H9 (cell line): ENCODE measurements around the gene IL12RB2. TPM values are rescaled to one million over a fixed set of nuclear protein-coding genes. Genes with fewer than 3 reads are reported as not detected.

ENCODE experiments used
- DNase-seq: peaks from one replicate; pipeline ENCODE4 v3.0.0-alpha.2; 2017
- H2AFZ ChIP-seq: one replicate; pipeline ENCODE4 v1.6.1; 2013; ENCODE audit warnings: mild to moderate bottlenecking, low read length, control low read depth, moderate library complexity
- H2AK5ac ChIP-seq: 2 replicates; pipeline ENCODE4 v1.6.1; 2013; ENCODE audit warnings: low read length, control low read depth, mixed read lengths; ENCODE audit not compliant: insufficient read length
- H2BK120ac ChIP-seq: one replicate; pipeline ENCODE4 v1.6.1; 2013; ENCODE audit warnings: low read depth, mild to moderate bottlenecking, low read length, control low read depth, inconsistent platforms; ENCODE audit not compliant: poor library complexity, severe bottlenecking
- H2BK12ac ChIP-seq: 2 replicates; pipeline ENCODE4 v1.6.1; 2013; ENCODE audit warnings: low read length, control low read depth, mixed read lengths, low read depth; ENCODE audit not compliant: insufficient read length
- H2BK15ac ChIP-seq: 2 replicates; pipeline ENCODE4 v1.6.1; 2013; ENCODE audit warnings: low read depth, low read length, control low read depth
- H2BK20ac ChIP-seq: one replicate; pipeline ENCODE4 v1.6.1; 2013; ENCODE audit warnings: low read depth, mild to moderate bottlenecking, low read length, control low read depth, inconsistent platforms; ENCODE audit not compliant: poor library complexity, severe bottlenecking
- H2BK5ac ChIP-seq: 2 replicates; pipeline ENCODE4 v1.6.1; 2013; ENCODE audit warnings: low read length, control low read depth, mixed read lengths; ENCODE audit not compliant: insufficient read length
- H3K14ac ChIP-seq: 2 replicates; pipeline ENCODE4 v1.6.1; 2013; ENCODE audit warnings: low read length, control low read depth; ENCODE audit not compliant: insufficient read depth
- H3K18ac ChIP-seq: 2 replicates; pipeline ENCODE4 v1.6.1; 2013; ENCODE audit warnings: low read depth, mild to moderate bottlenecking, mixed read lengths, low read length, control low read depth; ENCODE audit not compliant: insufficient read length
- H3K23ac ChIP-seq: 2 replicates; pipeline ENCODE4 v1.6.1; 2013; ENCODE audit warnings: low read length, control low read depth, mixed read lengths, low read depth; ENCODE audit not compliant: insufficient read length
- H3K23me2 ChIP-seq: 2 replicates; pipeline ENCODE4 v1.6.1; 2013; ENCODE audit warnings: low read depth, mild to moderate bottlenecking, mixed read lengths, low read length, control low read depth; ENCODE audit not compliant: insufficient read length, poor library complexity, severe bottlenecking
- H3K27ac ChIP-seq: 2 replicates; pipeline ENCODE4 v1.5.1; 2013; ENCODE audit warnings: low read length, control low read depth, mixed read lengths, low read depth; ENCODE audit not compliant: insufficient read length
- H3K27me3 ChIP-seq: 2 replicates; pipeline ENCODE4 v1.6.1; 2013; ENCODE audit warnings: low read length, control low read depth, inconsistent platforms; ENCODE audit not compliant: insufficient read depth
- H3K4ac ChIP-seq: 2 replicates; pipeline ENCODE4 v1.6.1; 2013; ENCODE audit warnings: low read depth, mild to moderate bottlenecking, control low read depth, inconsistent platforms, low read length, moderate library complexity
- H3K4me1 ChIP-seq: 2 replicates; pipeline ENCODE4 v1.6.1; 2013; ENCODE audit warnings: low read length, control low read depth, inconsistent platforms; ENCODE audit not compliant: insufficient read depth
- H3K4me2 ChIP-seq: 2 replicates; pipeline ENCODE4 v1.6.1; 2013; ENCODE audit warnings: low read length, control low read depth, mixed read lengths; ENCODE audit not compliant: insufficient read length, insufficient read depth
- H3K56ac ChIP-seq: 2 replicates; pipeline ENCODE4 v1.6.1; 2013; ENCODE audit warnings: low read depth, mild to moderate bottlenecking, mixed read lengths, low read length, control low read depth; ENCODE audit not compliant: insufficient read length
- H3K79me1 ChIP-seq: 2 replicates; pipeline ENCODE4 v1.6.1; 2013; ENCODE audit warnings: low read depth, mild to moderate bottlenecking, moderate library complexity, low read length, control low read depth, inconsistent platforms; ENCODE audit not compliant: insufficient read depth, poor library complexity, severe bottlenecking
- H3K79me2 ChIP-seq: 2 replicates; pipeline ENCODE4 v1.6.1; 2013; ENCODE audit warnings: low read length, control low read depth, inconsistent platforms; ENCODE audit not compliant: insufficient read depth
- H3K9ac ChIP-seq: 2 replicates; pipeline ENCODE4 v1.6.1; 2013; ENCODE audit warnings: low read length, control low read depth, mixed read lengths; ENCODE audit not compliant: insufficient read length; ENCODE audit errors: extremely low read depth
- H3K9me3 ChIP-seq: one replicate; pipeline ENCODE4 v1.6.1; 2013; ENCODE audit warnings: low read depth, low read length, inconsistent platforms; ENCODE audit not compliant: control insufficient read depth
- H3T11ph ChIP-seq: one replicate; pipeline ENCODE4 v1.6.1; 2013; ENCODE audit warnings: mild to moderate bottlenecking, low read length, control low read depth, inconsistent platforms
- H4K20me1 ChIP-seq: one replicate; pipeline ENCODE4 v1.6.1; 2013; ENCODE audit not compliant: control insufficient read depth, insufficient read length, insufficient read depth
- H4K5ac ChIP-seq: 2 replicates; pipeline ENCODE4 v1.6.1; 2013; ENCODE audit warnings: low read depth, mild to moderate bottlenecking, mixed read lengths, low read length, control low read depth; ENCODE audit not compliant: insufficient read length
- H4K8ac ChIP-seq: replicated peaks from 2 replicates; pipeline ENCODE4 v1.6.1; 2013; ENCODE audit warnings: low read length, control low read depth, mixed read lengths, low read depth; ENCODE audit not compliant: insufficient read length
- H4K91ac ChIP-seq: 2 replicates; pipeline ENCODE4 v1.6.1; 2013; ENCODE audit warnings: low read depth, mild to moderate bottlenecking, moderate library complexity, mixed read lengths, low read length, control low read depth; ENCODE audit not compliant: insufficient read length
- H3K27ac Mint-ChIP-seq, 3 experiments: 2 replicates in 2 of 3; 3 replicates in 1 of 3; pipeline ENCODE4 v1.8.0; 2020 to 2021; ENCODE audit warnings: mixed read lengths in 3 of 3, mild to moderate bottlenecking in 1 of 3, moderate library complexity in 1 of 3
- H3K27me3 Mint-ChIP-seq: 2 replicates; pipeline ENCODE4 v1.8.0; 2021; ENCODE audit warnings: low read depth, mild to moderate bottlenecking, moderate library complexity, mixed read lengths
- H3K36me3 Mint-ChIP-seq, 3 experiments: 2 replicates in 2 of 3; 3 replicates in 1 of 3; pipeline ENCODE4 v1.8.0; 2020 to 2021; ENCODE audit warnings: low read depth in 3 of 3, mixed read lengths in 3 of 3; ENCODE audit not compliant: insufficient read depth in 1 of 3
- H3K4me1 Mint-ChIP-seq, 2 experiments: 2 replicates each; pipeline ENCODE4 v1.8.0; 2020; ENCODE audit warnings: mixed read lengths in 2 of 2
- H3K4me3 Mint-ChIP-seq, 2 experiments: 2 replicates in 1 of 2; 3 replicates in 1 of 2; pipeline ENCODE4 v1.8.0; 2020 to 2021; ENCODE audit warnings: mild to moderate bottlenecking in 2 of 2, mixed read lengths in 2 of 2, moderate library complexity in 1 of 2
- H3K9me3 Mint-ChIP-seq, 2 experiments: 2 replicates in 1 of 2; 3 replicates in 1 of 2; pipeline ENCODE4 v1.8.0; 2020; ENCODE audit warnings: mild to moderate bottlenecking in 2 of 2, mixed read lengths in 2 of 2, moderate library complexity in 1 of 2
- CTCF ChIP-seq: fragments of 200-600 bp; sonication (generic); conservative IDR thresholded peaks from 3 replicates; pipeline ENCODE4 v1.8.0; 2021; ENCODE audit warnings: antibody characterized with exemption, mild to moderate bottlenecking
- WGBS: extraction: QIAGEN DNeasy Blood & Tissue Kit; methylation state at CpG from one replicate; pipeline ENCODE4 v1.1.7; 2013; ENCODE audit warnings: missing lambda C conversion rate, low lambda C conversion rate, mixed read lengths; ENCODE audit not compliant: insufficient read length; ENCODE audit errors: extremely low coverage; 5-methylcytosine and 5-hydroxymethylcytosine counted together
- total RNA-seq: library from RNA; stranded (reverse); gene quantifications from 2 replicates; pipeline ENCODE4 v1.2.1, GENCODE V29; 2021

Gene IL12RB2
- total RNA-seq, 1 experiment from 2014 or later = 0.77 TPM

DNA sequence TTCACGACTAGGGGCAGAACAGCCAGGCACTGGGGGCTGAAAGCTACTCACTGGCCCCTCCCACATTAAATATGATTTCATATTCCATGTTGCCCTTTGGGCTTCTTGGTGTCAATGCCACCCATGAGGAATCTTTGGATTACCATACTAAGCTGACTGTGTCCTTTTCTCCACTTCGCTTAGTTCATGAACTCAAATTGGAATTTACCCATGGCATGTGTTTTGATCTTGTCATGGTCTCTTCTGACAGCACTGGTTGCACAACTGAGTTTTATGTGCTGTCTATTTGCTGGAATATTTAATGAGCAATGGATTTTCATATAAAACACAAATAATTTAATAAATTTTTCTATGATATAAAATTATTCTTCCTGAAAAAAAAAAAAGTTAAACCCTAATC, 63.4 kb downstream of the IL12RB2 start:
- H2BK120ac ChIP-seq = no peak overlapping the region
- no peak overlapping the region for H4K5ac ChIP-seq
- no peaks in the 10 kb centered on the region for H3K79me1 ChIP-seq
- no peaks in the 10 kb centered on the region for H3K79me2 ChIP-seq
- H3K4ac ChIP-seq = no peak overlapping the region
- no peak overlapping the region for H2BK15ac ChIP-seq
- no peak overlapping the region for H3T11ph ChIP-seq
- no peak for TF ChIP-seq CTCF
- no peaks in the 10 kb centered on the region for H3K27me3 ChIP-seq
- H2AK5ac ChIP-seq = no peak overlapping the region
- no peaks in the 10 kb centered on the region for H3K9me3 ChIP-seq
- H3K4me3 Mint-ChIP-seq = no peak overlapping the region
- H3K4me1 ChIP-seq = no peaks in the 10 kb centered on the region
- H2BK12ac ChIP-seq = no peak overlapping the region
- H3K23ac ChIP-seq = no peak overlapping the region
- H4K20me1 ChIP-seq = no peaks in the 10 kb centered on the region
- no peak overlapping the region for H4K91ac ChIP-seq
- H3K4me1 Mint-ChIP-seq = peaks cover 14 to 17% of the 10 kb centered on the region in 2 experiments
- no peak overlapping the region for H4K8ac ChIP-seq
- H3K27ac ChIP-seq = no peak overlapping the region
- no peaks in the 10 kb centered on the region for H3K9me3 Mint-ChIP-seq
- H2AFZ ChIP-seq = no peak overlapping the region
- no peaks in the 10 kb centered on the region for H3K27me3 Mint-ChIP-seq
- H3K14ac ChIP-seq = no peak overlapping the region
- H3K56ac ChIP-seq = no peak overlapping the region
- no peak overlapping the region for H2BK20ac ChIP-seq
- WGBS = no CpG with 5 or more reads among the region's 2 CpGs
- H3K36me3 Mint-ChIP-seq = no peaks in the 10 kb centered on the region
- no peak overlapping the region for H3K18ac ChIP-seq
- H2BK5ac ChIP-seq = no peak overlapping the region
- H3K9ac ChIP-seq = no peak overlapping the region
- DNase-seq = no peak
- H3K27ac Mint-ChIP-seq = no peak overlapping the region
- no peaks in the 10 kb centered on the region for H3K23me2 ChIP-seq
- H3K4me2 ChIP-seq = no peak overlapping the region
